ENCODE data around the gene RAB11FIP2.

Gene RAB11FIP2

DNA sequence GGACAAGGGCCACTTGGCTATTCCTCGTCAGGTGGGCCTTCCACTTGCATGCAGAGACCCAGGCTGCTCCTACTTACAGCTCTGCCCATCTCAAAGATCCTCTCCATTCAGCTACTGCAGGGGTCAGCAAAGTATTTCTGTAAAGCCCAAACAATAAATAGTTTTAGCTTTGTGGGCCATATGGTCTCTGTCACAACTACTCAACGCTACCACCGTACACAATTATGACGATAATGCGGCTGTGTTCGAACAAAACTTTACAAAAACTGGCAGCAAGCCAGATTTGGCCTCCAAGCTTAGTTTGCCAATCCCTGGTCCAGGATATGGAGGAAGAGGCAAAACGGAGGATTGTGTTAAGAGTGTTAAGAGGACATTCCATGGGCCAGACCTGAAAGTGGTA, 12.8 kb downstream of the RAB11FIP2 start:
- TF ChIP-seq, protein P1, sequence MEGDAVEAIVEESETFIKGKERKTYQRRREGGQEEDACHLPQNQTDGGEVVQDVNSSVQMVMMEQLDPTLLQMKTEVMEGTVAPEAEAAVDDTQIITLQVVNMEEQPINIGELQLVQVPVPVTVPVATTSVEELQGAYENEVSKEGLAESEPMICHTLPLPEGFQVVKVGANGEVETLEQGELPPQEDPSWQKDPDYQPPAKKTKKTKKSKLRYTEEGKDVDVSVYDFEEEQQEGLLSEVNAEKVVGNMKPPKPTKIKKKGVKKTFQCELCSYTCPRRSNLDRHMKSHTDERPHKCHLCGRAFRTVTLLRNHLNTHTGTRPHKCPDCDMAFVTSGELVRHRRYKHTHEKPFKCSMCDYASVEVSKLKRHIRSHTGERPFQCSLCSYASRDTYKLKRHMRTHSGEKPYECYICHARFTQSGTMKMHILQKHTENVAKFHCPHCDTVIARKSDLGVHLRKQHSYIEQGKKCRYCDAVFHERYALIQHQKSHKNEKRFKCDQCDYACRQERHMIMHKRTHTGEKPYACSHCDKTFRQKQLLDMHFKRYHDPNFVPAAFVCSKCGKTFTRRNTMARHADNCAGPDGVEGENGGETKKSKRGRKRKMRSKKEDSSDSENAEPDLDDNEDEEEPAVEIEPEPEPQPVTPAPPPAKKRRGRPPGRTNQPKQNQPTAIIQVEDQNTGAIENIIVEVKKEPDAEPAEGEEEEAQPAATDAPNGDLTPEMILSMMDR (IDR thresholded peaks at IDR 0.05; ENCODE audit: extremely low read depth, missing control alignments), result no peak
- DNase-seq (ENCODE audit: low spot score), result no peak

DNA sequence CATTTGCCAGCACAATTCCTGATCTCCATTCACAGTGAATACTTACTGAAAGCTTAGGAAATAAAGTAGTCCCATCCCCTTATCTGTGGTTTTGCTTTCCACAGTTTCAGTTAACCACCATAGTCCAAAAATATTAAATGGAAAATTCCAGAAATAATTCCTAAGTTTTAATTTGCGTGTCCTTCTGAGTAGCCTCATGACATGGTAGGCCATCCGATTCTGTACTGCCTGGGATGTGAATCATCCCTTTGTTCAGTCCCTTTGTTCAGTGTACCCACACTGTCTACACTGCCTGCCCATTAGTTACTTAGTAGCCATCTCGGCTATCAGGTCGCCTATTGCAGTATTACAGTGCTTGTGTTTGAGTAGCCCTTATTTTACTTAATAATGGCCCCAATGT, 14.2 kb downstream of the RAB11FIP2 start:
- no peak for DNase-seq (ENCODE audit: low spot score)
- TF ChIP-seq, protein P1 (IDR thresholded peaks at IDR 0.05; ENCODE audit: extremely low read depth, missing control alignments), result no peak

DNA sequence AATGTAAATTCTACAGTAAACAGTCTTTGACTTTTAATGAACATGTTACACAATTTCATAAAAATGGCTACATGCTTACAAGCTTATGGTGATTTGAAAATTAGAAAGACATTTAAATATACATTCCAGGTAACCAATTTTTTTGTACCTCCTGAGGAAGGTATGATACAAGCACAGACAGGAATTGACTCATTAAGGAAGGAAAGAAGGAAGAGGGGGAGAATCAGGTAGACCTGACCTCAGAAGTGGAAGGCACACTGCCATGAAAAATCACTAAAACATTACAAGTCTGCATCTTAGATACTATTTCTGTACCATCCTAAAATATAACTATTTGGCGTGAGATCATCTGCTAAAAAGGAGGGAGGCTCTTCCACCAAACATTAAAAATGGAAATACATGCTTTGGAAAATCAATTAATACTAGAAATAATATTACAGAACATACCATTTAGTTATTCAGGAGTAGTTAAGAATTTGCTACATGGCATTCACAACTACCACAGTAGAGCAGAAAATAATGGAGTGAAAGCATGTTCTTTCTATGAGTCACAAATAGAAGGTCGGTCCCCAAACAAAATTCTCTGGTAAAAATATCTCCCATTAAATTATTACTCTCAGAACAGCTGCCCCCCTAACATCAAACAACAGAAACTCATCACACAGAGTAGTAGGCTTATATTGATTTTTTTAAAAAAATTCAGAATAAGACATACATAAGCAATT, 15.2 kb downstream of the RAB11FIP2 start:
- DNase-seq (ENCODE audit: low spot score), result no peak
- TF ChIP-seq, protein P1 (IDR thresholded peaks at IDR 0.05; ENCODE audit: extremely low read depth, missing control alignments), result no peak

DNA sequence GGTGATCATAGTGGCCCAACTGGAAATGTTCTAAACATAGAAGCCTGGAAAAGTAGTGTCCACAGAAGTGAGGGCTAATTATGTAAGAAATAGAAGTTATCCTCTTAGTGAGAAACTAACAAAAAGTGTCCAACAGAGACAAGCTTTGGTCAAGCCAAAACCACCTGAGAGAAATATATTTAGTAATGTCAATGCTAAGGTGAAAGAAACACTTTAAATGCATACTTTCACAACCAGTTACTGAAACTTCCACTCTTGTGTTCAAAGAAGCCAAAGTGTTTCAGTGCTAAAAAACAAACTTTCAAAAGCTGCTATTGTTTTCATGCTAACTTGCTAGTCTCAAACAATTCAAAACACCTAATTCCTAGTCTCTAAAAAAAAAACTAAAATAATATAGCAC, 18.1 kb downstream of the RAB11FIP2 start:
- TF ChIP-seq, protein P1 (IDR thresholded peaks at IDR 0.05; ENCODE audit: extremely low read depth, missing control alignments), result no peak
- DNase-seq (ENCODE audit: low spot score), result peak; percentile 46

DNA sequence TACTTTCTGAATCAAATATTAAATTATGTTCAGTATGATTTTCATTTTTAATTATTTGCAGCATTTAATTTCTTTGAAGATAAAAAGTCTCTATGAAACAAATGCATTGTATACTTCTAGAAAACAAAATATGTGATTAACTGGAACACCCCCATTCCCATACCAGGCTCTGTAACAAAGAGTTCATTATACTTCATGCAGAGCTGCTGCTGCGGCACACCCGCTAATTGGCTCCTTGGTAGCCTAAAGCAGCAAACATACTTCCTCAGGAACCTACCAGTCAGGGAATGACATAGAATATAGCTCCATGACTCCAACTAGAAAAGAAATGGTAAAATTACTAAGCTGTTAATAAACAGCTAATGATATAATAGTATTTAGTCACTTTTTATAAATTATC, 19.3 kb downstream of the RAB11FIP2 start:
- TF ChIP-seq, protein P1 (IDR thresholded peaks at IDR 0.05; ENCODE audit: extremely low read depth, missing control alignments), result no peak
- DNase-seq (ENCODE audit: low spot score), result no peak

DNA sequence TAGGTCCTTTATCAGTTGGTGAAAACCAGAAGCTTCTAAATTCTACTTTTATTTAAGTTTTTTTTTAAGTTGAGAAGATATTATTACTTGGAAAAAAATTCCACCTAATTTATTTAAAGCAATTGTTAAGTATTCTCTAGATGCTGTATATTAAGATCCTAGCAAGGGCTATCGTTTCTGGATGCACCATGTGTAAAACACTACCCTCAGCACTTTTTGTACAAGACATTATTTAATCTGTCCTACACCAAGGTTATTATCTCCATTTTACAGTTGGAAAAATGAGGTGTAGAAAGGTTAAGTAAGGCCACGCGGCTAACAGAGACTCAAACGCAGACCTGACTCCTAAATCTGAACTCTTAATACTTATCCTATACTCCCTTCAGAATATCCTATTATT, 19.8 kb downstream of the RAB11FIP2 start:
- TF ChIP-seq, protein P1 (IDR thresholded peaks at IDR 0.05; ENCODE audit: extremely low read depth, missing control alignments), result no peak

DNA sequence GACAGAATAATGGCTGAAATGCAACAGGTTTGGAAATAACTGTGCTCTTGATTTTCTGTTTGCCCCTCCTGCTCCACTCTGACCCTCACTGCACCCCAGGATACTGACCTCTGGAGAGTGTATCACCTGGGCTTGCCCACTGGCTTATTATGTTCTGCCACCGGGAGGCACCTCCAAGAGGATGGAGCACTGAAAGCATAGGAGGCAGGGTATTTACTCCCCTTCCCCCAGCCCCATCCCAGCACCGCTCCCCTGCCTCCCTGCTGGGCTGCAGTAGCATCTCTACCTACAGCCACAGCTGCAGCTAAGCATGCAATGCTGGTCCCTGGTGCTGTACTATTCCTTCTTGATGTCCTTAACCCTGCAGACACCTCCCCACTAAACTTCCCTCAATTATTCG, 26.4 kb downstream of the RAB11FIP2 start:
- DNase-seq (ENCODE audit: low spot score), result no peak
- TF ChIP-seq, protein P1 (IDR thresholded peaks at IDR 0.05; ENCODE audit: extremely low read depth, missing control alignments), result no peak

More for the DNA sequence above, 19.8 kb downstream of the RAB11FIP2 start:
- no peak for DNase-seq (ENCODE audit: low spot score)

All from GM20000 (cell line).